Glutamatergic neuron (in vitro differentiated cells): ENCODE results near the gene PEAK1. TPM values are rescaled to one million over a fixed set of nuclear protein-coding genes. Genes with fewer than 3 reads are reported as not detected.
A peak's percentile ranks its signal among the peaks of the same experiment; 100 is the strongest.
"Not testable (repeated sequence)": the region's sequence is repeated elsewhere in the genome, so short reads cannot be mapped to it uniquely, and the experiment has no call there.

Experiments used
- DNase-seq: peaks from one replicate; pipeline ENCODE4 v3.0.0; 2022
- H3K27ac Mint-ChIP-seq: one replicate; pipeline ENCODE4 v1.8.0; 2020; ENCODE audit warnings: mild to moderate bottlenecking, mixed read lengths, inconsistent platforms; ENCODE audit not compliant: unreplicated experiment
- H3K27me3 Mint-ChIP-seq: one replicate; pipeline ENCODE4 v1.8.0; 2020; ENCODE audit warnings: mild to moderate bottlenecking, moderate library complexity, mixed read lengths, inconsistent platforms; ENCODE audit not compliant: unreplicated experiment
- H3K36me3 Mint-ChIP-seq: one replicate; pipeline ENCODE4 v1.8.0; 2020; ENCODE audit warnings: mild to moderate bottlenecking, mixed read lengths, inconsistent platforms; ENCODE audit not compliant: unreplicated experiment
- H3K4me1 Mint-ChIP-seq: one replicate; pipeline ENCODE4 v1.8.0; 2020; ENCODE audit warnings: mild to moderate bottlenecking, low read depth, mixed read lengths, inconsistent platforms; ENCODE audit not compliant: unreplicated experiment
- H3K4me3 Mint-ChIP-seq: one replicate; pipeline ENCODE4 v1.8.0; 2020; ENCODE audit warnings: mild to moderate bottlenecking, mixed read lengths, inconsistent platforms; ENCODE audit not compliant: unreplicated experiment
- H3K9me3 Mint-ChIP-seq: one replicate; pipeline ENCODE4 v1.8.0; 2020; ENCODE audit warnings: mild to moderate bottlenecking, moderate library complexity, mixed read lengths, inconsistent platforms; ENCODE audit not compliant: unreplicated experiment
- CTCF ChIP-seq: fragments of 200-600 bp; sonication (generic); IDR thresholded peaks from one replicate; pipeline ENCODE4 v1.5.0; 2021; ENCODE audit not compliant: partially characterized antibody, unreplicated experiment
- total RNA-seq: library from RNA; stranded (reverse); fragmentation: NEBNext Ultra II Directional; extraction: Animal tissue kit (Norgen Biotek cat#: 25700); gene quantifications from one replicate; pipeline ENCODE4 v1.2.1, GENCODE V29; 2021; ENCODE audit not compliant: unreplicated experiment

The PEAK1 gene
- total RNA-seq, 1 donor from 2014 or later: 110 TPM

- H3K27ac Mint-ChIP-seq: no peak overlapping the region
- no peaks in the 10 kb centered on the region for H3K27me3 Mint-ChIP-seq
Observed at GRCh38 chr15:77162872-77163633, 256.9 kb downstream of the PEAK1 start.

GRCh38 chr15:77160562-77161478, 259.1 kb downstream of the PEAK1 start:
- Mint-ChIP-seq H3K27me3 (no peaks in the 10 kb centered on the region), H3K4me3 (no peak overlapping the region), H3K36me3 (peaks cover 14% of the 10 kb centered on the region), H3K27ac (no peak overlapping the region), H3K4me1 (peaks cover 2% of the 10 kb centered on the region), H3K9me3 (no peaks in the 10 kb centered on the region)
- DNase-seq: no peak
- no peak for TF ChIP-seq CTCF

More at GRCh38 chr15:77162872-77163633, 256.9 kb downstream of the PEAK1 start:
- peaks cover 4% of the 10 kb centered on the region for H3K4me1 Mint-ChIP-seq
- peak; percentile 52 for TF ChIP-seq CTCF
- H3K36me3 Mint-ChIP-seq: peaks cover under 1% of the 10 kb centered on the region
- H3K4me3 Mint-ChIP-seq: no peak overlapping the region
- DNase-seq: no peak
- no peaks in the 10 kb centered on the region for H3K9me3 Mint-ChIP-seq

GRCh38 chr15:77156000-77156399, 263.9 kb downstream of the PEAK1 start:
- not testable (repeated sequence) for H3K9me3 Mint-ChIP-seq, H3K27me3 Mint-ChIP-seq, H3K4me1 Mint-ChIP-seq, H3K4me3 Mint-ChIP-seq, H3K27ac Mint-ChIP-seq, DNase-seq
- peaks cover 20% of the 10 kb centered on the region for H3K36me3 Mint-ChIP-seq

GRCh38 chr15:77148191-77148590, 271.7 kb downstream of the PEAK1 start:
- H3K36me3 Mint-ChIP-seq: peaks cover 4% of the 10 kb centered on the region
- no peak for TF ChIP-seq CTCF
- H3K4me3 Mint-ChIP-seq: no peak overlapping the region
- H3K9me3 Mint-ChIP-seq: no peaks in the 10 kb centered on the region
- DNase-seq: no peak
- H3K4me1 Mint-ChIP-seq: no peaks in the 10 kb centered on the region
- no peak overlapping the region for H3K27ac Mint-ChIP-seq
- H3K27me3 Mint-ChIP-seq: no peaks in the 10 kb centered on the region

- H3K27ac Mint-ChIP-seq: no peak overlapping the region
- H3K4me3 Mint-ChIP-seq: no peak overlapping the region
Observed at GRCh38 chr15:77145370-77145769, 274.5 kb downstream of the PEAK1 start.

More at GRCh38 chr15:77145370-77145769, 274.5 kb downstream of the PEAK1 start:
- Mint-ChIP-seq H3K27me3 (no peaks in the 10 kb centered on the region), H3K36me3 (peaks cover 12% of the 10 kb centered on the region), H3K4me1 (no peaks in the 10 kb centered on the region), H3K9me3 (no peaks in the 10 kb centered on the region)
- TF ChIP-seq CTCF: no peak
- no peak for DNase-seq
